ENCODE data around the gene CCDC120.

Gene CCDC120, protein sequence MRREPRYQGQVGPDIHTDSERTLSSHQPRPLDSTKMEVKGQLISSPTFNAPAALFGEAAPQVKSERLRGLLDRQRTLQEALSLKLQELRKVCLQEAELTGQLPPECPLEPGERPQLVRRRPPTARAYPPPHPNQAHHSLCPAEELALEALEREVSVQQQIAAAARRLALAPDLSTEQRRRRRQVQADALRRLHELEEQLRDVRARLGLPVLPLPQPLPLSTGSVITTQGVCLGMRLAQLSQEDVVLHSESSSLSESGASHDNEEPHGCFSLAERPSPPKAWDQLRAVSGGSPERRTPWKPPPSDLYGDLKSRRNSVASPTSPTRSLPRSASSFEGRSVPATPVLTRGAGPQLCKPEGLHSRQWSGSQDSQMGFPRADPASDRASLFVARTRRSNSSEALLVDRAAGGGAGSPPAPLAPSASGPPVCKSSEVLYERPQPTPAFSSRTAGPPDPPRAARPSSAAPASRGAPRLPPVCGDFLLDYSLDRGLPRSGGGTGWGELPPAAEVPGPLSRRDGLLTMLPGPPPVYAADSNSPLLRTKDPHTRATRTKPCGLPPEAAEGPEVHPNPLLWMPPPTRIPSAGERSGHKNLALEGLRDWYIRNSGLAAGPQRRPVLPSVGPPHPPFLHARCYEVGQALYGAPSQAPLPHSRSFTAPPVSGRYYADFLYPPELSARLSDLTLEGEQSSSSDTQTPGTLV

DNA sequence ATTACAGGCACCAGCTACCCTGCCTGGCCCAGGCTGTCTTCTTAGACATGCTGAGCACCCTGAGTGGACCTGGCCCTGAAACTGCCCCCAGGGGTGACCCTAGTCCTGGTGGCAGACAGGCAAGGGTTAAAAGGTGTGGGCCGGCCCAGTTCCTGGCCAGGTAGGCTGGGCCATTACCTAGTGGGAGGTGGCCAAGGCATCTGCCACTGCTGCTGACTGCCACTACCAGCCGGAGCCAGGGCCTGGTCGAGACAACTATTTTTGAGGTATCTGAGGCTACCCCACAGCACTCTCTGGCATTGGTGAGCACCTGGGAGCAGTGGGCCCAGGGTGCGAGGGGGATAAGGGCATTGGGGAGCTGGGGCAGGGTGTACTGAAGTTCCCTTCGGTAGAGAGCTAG lies at the start of gene CCDC120:
TSS of gene CCDC120 (plus strand) at position 206 of the 400 bp plus-strand sequence. CDS start 3,043 bp downstream, outside the sequence.
- DNase-seq: no peak

DNA sequence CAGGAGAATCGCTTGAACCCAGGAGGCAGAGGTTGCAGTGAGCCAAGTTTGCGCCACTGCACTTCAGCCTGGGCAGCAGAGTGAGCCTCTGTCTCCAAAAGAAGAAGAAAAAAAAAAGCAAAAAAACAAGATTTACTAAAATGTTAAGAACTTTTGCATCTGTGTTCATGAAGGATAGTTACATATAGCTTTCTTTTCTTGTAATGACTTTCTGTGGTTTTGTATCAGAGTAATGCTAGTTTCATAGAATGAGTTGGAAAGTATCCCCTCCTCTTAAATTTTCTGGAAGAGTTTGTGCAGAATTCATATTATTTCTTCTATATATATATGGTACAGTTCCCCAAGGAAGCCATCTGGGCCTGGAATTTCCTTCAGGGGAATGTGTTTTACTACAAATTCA lies 39.7 kb upstream of the CCDC120 start:
- no peak for DNase-seq

DNA sequence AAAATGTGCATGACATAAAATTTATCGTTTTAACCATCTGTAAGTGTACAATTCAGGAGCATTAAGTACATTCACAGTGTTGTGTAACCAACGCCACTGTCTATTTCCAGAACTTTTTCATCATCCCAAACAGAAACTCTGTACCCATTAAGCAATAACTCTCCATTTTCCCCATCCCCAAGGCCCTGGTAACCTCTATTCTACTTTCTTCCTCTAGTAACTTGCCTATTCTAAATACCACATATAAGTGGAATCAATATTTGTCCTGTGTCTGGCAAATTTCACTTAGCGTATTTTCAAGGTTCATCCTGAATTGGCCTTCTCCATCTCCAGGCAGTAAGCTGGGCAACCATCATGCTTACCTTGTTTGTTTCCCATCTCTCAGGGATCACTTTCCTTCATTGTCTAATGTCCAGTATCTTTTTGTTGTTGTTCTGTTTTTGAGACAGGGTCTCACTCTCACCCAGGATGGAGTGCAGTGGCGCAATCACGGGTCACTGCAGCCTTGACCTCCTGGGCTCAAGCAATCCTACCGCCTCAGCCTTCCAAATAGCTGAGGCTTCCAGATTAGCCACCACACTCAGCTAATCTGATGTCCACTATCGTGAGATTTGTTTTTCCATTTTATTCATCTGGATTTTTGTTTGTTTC lies 39.1 kb upstream of the CCDC120 start:
- no peak for DNase-seq

DNA sequence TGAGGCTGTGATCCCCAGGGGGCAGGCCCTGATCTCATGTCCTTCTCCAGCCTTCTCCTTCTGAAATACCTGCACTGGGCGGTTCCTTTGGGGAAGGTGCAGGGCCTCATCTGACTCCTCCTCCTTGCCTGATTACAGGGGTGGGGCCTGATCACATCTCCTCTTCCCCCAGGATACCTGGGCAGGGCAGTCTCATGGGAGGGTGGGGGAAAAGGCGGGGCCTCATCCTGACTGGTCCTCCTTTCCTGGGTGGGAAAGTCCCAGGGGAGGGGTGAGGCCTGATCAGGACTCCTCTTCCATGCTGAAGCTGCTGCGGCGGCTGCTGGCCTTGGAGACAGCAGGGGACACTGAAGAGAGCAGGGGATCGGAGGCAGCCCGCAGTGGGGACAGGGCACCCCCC lies 28.9 kb upstream of the CCDC120 start:
- no peak for DNase-seq

DNA sequence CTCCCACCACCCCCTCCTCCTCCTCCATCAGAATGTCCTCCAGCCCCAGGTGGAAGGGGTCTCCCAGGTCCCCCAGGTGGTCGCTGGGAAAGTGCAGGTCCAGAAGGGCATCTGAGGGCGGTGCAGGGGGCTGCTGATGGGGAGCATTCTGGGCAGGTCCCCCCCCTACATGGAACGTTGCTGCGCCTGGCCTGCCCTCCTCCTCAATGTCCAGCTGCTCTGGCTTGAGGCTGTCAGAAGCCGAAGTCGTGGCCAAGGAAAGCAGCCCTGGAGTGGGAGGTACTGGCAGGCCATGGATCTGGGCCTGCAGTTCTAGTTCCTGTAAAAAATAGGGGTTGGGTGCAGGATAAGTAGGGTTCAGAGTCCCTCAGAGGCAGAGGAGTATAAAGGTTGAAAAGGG lies 28.5 kb upstream of the CCDC120 start:
- no peak for DNase-seq

DNA sequence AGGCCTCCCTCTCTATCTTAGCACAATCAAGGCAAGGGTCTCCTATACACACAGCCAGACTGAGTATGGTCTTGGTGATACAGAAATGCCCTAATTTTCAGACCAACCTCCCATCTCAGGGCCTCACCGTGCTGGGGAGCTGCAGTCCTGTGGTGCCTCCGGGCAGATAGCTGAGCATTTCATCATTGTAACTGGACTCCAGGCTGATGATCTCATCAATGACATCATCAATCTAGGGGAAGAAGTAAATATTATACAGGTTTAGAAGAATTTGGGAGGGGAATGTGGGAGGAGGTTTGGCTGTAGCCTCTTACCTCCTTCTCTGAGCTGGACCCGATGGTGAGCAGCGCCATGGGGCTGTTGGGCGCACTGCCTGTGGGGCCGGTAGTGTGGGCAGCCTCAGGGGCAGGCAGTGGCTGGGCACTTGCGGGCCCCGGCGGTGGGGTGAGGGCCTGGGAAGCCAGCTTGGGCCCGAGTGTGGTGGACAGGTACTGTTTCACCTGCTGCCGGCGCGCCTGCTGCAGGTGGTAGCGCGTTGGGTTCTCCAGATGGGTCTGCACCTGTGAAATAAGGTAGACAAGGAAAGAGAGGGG lies 20.8 kb upstream of the CCDC120 start:
- DNase-seq: no peak

DNA sequence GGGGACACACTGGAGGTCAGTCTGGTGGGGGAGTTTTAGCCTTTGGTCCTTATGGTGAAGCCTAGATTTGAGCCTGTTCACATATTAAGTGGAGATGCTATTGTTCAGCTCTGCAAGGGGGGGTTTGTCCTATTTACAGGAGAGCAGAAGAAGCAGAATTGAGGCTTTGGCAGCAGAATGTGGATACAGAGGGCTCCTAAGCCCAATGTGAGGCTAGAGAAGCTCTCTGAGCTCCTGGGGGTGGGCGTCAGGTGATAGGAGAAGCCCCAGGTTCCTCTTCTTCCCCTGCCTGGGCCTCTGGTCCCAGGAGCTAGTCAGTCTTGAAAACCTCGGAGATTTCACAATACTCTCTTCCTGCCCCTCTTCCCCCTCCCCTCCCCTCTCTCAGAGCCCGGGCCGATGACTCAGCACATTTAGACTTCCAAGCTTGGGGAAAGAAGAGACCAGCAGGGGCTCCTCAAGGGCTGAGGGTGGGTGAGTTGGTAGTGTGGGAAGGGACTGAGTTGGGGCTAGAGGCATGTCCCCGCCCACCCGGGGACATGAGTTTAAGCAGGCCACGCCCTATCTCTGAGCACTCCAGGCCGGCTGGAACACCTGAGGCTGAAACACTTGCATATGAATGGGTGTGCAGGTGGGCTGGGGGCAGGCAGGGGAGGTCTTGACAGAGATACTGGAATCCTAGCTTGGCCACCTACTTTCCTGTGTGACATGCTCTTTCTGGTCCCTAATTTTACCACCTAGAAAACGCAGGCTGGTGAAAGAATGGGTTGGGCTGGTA lies 19.0 kb upstream of the CCDC120 start:
- peak; percentile 45 to 58 for DNase-seq

DNA sequence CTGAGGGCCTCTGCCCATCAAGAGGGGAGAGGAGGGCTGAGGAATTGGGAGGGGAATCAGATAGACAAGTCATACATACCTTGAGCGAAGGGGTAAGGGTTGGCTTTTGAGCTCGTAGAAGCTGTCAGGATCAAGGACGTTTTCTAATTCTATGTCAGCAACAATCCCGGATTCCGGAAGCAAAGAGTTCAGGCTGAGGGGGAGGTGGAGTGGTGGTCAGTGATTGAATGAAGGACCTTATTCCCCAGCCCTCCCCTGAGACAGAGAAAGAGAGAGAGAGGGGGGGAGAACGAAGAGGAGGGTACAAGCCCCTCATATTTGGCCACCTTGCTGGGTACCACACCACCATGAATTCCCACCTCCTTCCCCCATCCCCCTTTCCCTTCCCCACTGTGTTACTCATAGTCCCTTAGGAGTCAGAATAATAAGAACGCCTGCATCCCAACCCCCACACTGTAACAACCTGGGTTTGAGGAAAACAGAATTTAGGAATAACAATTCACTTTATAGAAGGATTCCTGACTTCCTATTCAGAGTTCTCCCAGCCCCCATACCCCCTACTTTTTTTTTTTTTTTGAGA lies 18.3 kb upstream of the CCDC120 start:
- no peak for DNase-seq

DNA sequence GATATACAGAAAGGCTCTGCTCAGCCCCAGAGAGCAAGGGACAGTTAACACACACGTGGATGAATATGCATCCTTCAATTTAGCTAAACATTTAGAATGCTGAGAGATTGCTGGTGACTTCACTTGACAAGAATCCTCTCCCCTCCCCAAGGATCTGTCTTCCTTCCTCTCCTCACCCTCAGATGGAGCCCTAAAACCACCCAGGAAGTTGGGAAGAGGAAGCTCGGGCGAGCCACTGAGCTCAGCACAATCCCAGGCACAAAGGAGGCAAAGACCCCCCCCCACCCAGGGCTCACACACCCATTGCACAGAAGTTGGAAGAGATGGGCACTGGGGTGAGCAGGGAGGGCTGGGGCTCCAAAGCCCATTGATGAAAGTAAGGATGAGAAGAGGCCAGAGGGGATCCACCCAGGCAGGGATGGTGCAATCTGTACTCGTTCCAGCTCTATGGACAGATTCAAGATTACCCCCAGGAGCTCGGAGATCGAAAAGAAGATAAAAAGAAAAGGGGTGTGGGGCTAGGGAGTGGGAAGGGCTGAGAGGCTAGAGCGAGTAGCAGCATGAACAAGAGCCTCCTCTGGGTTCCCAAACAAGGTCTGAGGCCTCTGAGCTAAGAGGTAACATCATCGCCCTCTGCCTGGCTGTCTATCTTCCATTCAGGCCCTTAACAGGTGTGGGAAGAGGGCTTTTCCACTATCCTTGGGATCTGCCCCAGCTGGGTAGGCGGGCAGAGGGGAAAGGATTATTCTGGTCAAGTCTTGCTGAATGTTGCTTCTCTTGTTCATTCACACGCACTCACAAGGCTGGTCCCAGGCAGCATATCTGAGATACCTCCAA lies 16.8 kb upstream of the CCDC120 start:
- DNase-seq: peak in 1 of 2 donors; percentile 3

DNA sequence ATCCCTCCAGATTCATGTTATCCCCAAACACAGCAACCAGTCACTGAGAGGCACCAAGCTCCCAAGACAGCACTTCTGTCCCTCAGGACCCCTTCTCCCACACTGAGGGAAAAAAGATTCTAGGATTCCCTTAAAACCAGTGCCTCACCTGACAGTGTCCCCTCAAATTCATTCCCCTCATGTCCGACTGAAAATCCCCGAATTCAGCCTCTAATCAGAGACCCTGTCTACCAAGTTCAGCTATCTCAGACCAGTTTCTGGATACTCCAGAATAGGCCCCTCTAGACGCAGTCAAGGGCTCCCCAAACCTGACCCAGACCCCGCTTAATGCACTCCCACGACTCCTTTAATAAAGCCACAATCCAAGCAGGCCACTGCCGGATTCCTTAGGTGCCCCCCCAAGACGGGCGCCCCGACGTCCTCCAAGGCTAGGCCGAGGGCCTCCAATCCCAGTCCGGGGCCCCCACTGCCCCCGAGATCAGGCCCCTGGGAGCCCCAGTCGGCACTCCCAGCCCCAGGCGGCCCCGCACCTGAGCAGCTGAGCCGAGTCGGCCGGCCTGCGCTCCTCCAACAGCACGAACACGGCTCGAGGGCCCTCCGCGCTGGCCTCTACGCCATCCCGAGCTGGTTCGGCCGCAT lies 16.1 kb upstream of the CCDC120 start:
- peak in 1 of 2 donors; percentile 20 for DNase-seq

DNA sequence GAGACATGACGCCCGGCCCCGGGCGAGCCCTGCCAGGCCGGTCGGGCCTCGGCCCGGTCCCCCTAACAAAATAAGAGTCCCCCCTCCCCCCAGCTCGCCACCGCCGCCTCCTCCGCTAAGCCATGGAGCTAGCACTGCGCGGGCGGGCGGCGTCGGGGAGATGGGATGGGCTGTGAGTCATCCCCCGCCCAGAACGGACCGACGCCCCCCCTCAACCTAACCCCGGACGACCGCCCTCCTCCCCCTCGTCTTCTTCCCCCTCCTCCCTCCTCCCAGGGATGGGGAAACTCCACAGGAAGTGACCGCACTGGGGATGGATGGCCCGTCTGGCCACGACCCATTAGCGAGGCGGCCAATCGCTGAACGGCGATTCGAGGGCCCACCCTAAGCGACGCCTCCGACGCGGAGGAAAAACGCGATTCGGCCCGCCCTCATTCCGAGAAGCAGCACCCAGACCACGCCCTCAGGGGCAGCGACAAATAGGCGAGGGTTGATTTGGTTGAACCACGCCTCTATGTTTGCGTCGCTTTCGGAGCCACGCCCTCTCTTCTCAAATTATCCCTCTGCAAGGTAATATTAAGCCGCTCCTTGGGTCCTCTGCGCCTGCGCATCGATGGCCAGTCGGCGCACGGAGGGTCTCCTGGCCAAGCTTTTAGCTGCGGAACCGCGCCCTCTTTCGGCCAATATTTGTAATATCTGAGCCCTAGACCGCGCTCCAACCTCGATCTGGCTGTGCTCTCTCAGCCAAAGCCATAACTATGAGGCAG lies 15.4 kb upstream of the CCDC120 start, which contains the start of gene TFE3:
TSS of gene TFE3 (minus strand) at position 138 of the 767 bp plus-strand sequence. CDS start at position 7, 131 bp downstream.
- DNase-seq: peak; percentile 93 to 95

DNA sequence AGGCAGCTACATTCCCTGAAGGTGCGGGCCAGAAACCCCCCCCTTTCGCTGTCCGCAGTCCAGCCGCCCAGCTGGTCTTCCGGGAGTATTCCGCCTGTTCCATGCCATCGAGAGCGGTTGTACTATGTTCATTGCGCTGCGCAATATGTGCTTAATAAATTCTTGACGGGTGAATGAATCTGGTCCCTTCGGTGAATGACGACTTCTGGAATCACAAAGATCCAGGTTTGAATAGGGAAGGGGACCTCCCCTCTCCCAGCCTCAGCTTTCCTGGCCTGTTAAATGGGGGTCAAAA lies 14.9 kb upstream of the CCDC120 start:
- DNase-seq: no peak

DNA sequence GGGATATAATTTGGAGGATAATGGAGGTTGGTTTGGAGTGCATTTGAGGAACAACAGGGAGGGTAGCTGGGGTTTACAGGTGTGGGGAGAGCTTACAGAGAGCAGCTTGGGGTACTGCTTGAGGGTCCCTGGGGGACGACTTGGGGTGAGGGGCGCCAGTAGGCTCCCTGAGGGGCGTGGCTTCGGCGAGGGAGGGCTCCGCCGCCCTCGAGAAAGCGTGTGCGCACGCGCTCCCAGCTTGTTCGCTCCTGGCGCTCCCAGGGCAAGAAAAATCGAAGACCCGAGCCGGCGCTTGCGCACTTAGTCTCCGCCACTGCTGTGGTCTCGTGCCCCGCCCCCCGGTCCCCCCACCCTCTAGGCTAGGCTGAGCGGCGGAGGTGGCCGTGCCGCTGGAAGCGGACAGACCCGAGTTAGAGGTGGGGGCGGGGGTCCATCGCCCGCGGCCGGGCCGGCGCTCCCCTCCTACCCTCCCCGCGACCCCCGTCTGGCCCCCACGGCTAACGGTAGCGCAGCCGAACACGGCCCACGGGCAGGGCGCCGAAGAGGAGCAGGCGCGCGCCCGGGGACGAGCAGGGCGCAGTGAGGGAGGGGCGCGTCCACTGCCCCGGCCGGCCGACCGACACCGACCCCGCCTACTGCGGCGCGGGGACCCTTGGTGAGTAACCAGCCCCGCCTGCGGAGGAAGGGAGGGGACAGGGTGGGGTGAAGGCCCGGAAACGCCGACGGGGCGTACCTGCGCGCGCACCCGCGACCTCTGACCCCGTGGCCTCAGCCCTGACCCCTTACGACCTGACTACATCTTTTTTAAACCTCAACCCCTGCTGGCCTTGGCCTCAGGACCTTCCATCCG lies 5.4 kb upstream of the CCDC120 start:
- DNase-seq: peak; percentile 64 to 71

DNA sequence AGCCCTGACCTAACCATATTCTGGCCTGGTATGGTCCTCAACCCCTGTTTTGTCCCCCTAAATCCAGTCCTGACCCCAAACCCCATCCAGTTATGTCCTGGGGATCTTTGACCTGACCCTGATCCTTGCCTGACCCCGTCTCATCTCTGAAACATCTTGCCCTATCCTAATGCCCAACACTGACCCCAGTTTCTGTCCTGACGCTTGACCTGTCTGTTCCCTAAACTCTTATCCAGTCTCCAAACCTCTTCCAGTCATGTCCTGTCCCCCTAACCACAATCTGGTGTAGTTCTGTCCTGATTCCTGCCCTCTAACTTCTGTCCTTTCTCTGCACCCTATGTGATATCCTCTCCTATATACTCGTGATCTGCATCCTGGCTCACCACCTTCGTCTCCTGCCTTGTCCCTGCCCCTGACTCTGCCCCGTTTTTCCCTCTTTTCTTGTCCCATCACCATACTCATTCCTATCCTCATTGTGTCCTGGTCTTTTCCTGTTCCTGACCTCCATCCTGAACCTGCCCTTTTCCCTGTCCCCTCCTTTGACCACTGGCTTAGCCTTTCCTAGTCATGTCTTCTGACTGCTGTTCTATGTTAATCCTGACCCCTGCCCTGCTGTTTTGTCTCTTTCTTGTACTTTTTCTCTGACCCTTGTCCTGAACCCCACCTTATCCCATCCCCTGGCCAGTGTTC lies 4.6 kb upstream of the CCDC120 start:
- DNase-seq: no peak

DNA sequence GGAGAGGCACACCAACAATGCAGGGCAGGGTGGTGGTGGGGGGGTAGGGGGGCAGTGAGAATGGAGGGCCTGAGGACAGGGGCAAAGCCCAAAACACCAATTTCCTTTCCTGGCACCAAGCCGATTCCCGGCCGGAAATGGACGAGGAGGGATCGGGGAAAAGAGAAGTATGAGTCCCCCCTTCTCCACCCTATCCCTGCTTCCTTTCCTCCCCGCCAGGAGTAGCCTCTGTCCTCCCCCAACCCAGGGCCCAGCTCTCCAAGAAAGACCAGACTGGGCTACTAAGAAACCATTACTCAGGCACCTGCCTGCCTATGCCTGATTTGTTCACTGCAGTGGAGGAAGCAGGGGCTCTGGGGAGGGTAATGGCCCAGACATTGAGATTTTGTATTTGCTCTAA lies 402 bp downstream of the CCDC120 start:
- no peak for DNase-seq

DNA sequence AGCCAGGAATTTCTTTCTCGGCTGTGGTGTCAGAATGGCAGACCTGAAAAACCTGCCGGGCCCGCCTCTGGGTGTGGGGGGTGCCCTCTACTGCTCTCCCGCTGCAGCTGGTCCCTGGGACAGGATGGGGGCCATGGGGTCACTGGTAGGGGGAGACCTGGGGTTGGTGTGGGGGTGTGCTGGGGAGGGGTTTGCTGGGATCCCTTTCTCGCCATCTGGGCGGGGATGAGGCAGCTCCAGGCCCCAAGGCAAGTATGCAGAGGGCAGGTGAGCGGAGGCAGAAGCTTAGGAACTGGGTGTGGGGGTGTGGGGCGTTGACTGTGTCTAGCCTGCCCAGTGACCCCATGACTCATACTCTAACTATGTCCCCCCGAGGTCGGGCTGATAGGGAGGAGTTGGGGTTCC lies 884 bp downstream of the CCDC120 start:
- DNase-seq: no peak

DNA sequence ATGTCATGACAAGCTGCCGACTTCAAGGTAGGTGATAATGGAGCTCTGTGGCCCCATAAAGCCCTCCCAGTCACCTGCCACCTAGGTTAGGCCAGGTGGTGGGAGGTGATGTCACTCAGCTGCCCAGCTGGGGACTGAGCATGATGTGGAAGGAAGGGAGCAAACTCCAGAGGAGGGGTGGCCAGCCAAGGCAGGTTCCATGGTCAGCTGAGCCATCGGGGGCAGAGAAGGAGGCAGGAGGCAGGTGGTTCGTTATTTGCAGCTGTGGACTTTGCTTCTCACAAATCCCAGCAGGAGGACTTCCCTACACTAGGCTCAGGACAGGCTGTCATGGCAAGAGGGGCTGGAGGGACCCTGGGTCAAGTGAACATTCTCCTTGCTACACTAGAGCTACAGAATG lies 2.1 kb downstream of the CCDC120 start:
- DNase-seq: no peak

DNA sequence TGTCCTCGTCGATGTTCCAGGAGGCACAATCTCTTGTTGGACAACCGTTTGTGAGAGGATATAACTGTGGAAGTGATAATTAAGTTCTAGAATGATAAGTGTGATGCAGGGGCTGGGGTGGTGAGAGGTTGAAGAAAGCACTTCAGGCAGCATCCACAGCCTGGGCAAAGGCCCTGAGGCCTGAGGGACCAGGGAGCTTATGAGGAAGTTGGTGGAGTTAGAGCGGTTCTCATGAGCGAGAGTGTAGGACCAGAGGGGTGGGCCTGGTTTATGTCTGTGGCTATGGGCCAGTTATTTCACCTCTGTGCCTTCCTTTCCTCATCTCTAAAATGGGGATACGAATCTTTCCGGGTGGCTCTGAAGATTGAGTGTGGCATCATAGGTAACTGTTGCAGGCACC lies 2.7 kb downstream of the CCDC120 start:
- no peak for DNase-seq

Measured in stimulated activated CD4-positive, alpha-beta T cell treated with anti-CD3 and anti-CD28 coated beads, Interleukin-2, amount 100 ng/mL, for 24 hours (primary cell).